Measurements from ENCODE around the gene TUBB4A.
"Not testable (repeated sequence)": the region's sequence is repeated elsewhere in the genome, so short reads cannot be mapped to it uniquely, and the experiment has no call there.

The TUBB4A gene

DNA sequence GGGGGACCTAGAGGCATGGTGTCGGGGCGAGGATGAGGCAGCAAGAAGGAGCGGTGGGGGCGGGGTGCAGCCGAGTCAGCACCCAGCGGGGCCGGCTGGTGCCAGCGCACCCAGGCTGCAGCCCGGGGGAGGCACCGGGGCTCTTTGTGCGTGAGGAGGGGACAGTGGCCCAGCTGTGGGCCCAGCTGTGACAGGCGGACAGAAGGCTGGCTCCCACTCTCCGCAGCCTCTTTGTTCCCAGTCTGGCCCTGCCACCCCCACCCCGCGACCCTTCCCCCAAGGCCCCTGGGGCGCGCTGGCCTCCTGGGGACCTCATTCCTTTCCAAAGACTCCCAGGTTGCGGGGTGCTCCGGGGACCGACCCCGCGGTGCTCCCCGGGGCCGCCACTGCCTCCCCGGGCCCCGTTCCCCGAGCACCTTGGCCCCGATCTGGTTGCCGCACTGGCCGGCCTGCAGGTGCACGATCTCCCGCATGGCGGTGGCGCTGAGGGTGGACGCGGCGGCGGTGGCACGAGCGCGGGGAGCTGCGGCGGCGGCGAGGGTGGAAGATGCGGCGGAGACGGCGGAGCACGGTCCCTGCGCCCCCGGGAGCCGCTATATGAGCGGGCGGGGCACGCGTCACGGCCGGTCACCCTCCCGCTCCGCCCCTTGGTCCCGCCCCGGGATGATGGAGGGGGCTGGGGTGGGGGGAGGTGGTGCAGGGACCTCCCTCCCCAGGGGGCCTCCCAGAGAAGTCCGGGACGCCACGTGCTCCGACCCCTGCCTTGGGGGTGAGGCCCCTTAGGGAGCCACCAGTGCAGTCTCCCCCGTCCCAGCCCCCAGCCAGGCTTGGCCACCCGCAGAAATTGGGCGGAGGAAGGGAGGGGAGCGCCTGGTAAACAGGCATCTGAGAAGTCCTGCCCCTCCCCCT lies at the start of gene TUBB4A:
TSS of gene TUBB4A (minus strand) at position 570 of the 909 bp plus-strand sequence. CDS start at position 473, 97 bp downstream.
- DNase-seq, result peak in 50 of 51 donors; percentile 11 to 91 (median 73)

DNA sequence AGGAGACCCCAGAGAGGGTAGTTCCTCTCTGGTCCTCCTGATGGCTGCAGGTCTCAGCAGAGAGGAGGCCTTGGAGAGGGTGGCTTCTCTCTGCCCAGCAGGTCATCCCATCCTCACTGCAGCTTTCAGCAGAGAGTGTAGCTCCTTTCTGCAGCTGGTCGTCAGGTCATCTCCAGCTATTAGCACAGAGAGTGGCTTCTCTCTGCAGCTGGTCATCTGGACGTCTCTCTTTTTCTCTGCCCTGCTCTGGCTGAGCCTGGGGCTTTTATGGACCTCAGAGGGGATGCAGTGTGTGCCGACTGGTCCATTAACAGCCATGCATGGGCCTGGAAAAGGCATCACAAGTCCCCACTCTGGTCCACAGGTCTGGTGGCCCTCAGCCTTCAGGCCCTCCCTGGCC lies 49.0 kb upstream of the TUBB4A start:
- DNase-seq, result no peak

DNA sequence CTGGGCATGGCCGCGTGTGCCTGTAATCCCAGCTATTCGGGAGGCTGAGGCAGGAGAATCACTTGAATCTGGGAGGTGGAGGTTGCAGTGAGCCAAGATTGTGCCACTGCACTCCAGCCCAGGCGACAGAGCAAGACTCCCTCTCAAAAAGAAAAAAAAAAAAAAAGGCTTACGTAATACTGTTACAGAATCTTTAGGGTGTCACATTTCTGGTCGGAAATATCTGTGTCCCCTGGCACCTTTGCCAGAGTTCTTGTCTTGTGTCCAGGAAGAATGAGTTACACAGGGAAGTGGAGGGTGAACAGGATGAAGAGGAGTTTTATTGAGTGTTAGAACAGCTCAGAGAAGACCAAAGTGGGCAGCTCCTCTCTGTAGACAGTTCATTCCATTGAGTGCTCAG lies 48.6 kb upstream of the TUBB4A start:
- DNase-seq, result not testable (repeated sequence)

DNA sequence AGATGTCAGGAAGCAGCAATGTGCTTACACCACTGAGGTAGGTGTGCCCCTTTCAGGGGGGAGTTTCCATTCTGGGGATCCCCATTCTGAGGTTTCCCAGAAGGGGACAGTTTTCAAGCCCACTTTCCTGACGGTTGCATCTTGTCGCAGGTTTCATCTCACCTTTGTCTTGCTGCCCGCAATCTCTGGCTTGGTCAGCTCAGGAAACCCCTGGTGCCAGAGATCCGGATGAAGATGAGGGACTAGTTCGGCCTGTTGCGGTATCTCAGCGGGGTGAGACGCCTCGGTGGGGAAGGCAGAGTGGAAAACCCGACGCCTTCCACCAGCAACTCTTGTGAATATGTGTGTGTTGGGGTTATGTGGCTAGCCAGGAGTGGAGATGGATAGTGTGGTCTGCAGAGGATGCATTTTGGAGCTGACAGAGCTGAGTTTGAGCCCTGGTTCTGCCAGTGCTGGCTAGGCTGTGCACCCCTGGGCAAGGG lies 41.8 kb upstream of the TUBB4A start:
- DNase-seq, result no peak

DNA sequence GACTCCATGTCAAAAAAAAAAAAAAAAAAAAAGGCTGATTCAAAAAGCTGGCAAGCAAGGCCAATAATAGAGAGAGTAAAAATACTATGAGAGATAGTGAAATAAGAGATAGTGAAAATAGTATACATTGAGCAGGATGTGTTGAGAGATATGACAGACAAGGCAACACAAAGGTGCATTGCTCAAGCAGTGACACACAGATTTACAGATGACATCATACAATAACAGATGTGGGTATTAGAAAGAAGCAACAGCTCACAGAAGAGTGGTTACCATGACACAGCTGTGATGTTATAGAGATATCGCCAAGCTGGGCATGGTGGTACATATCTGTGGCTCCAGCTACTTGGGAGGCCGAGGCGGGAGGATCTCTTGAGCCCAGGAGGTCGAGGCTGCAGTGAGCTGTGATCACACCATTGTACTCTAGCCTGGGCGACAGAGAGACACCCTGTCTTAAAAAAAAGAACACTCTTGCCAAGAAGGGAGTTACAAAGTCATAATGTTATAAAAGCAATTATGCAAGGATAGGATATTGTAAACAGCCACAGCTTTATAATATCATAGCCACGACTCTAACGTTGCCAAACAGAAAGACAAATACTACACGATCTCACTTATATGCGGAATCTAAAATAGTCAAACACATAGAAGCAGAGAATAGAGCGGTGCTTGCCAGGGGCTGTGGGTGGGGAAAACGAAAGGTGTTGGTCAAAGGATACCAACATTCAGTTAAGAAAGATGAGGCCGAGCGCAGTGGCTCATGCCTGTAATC lies 39.0 kb upstream of the TUBB4A start:
- DNase-seq, result no peak

DNA sequence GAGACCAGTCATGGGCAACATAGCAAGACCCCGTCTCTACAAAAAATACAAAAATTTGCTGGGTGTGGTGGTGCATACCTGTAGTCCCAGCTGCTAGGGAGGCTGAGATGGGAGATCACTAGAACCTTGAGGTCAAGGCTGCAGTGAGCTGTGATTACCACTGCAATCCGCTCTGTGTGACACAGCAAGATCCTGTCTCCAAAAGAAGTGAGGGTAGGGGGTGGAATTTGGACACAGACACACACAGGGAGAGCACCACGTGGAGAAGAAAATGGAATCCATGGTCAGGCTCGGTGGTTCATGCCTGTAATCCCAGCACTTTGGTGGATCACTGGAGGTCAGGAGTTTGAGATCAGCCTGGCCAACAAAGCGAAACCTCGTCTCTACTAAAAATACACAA lies 37.4 kb upstream of the TUBB4A start:
- DNase-seq, result no peak

DNA sequence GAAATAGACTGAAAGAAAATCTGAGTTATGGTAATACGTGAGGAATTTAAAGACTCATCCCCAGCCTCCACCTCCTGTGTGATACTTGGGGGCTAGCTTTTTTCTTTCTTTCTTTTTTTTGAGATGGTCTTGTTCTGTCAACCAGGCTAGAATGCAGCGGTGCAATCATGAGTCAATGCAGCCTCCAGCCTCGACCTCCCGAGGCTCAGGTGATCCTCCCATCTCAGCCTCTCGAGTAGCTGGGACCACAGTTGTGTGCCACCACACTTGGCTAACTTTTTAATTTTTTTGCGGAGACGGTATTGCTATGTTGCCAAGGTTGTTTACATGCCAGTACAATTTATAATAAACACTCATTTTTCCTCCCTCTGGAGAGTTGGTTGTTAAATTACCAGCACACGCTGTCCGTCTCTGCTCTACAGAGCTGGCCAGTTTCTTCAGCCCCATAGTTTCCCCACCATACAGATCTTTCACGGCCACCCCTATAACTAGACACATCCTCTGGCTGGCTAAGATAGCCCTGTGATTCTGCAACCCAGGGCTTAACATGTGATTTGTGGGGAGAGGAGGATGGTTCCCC lies 33.5 kb upstream of the TUBB4A start:
- DNase-seq, result no peak

DNA sequence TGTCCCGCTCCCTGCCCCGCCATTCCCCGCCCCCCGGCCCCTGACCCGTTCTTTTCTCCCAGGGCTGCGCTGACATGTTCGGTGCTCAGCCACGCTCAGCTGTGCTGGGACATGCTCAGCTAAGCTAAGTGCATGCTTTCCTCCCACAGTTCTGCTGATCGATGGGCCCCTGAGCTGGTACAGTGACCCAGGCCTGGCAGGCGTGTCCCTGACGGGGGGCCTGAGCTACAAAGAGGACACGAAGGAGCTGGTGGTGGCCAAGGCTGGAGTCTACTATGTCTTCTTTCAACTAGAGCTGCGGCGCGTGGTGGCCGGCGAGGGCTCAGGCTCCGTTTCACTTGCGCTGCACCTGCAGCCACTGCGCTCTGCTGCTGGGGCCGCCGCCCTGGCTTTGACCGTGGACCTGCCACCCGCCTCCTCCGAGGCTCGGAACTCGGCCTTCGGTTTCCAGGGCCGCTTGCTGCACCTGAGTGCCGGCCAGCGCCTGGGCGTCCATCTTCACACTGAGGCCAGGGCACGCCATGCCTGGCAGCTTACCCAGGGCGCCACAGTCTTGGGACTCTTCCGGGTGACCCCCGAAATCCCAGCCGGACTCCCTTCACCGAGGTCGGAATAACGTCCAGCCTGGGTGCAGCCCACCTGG lies 32.5 kb upstream of the TUBB4A start:
- no peak for DNase-seq

DNA sequence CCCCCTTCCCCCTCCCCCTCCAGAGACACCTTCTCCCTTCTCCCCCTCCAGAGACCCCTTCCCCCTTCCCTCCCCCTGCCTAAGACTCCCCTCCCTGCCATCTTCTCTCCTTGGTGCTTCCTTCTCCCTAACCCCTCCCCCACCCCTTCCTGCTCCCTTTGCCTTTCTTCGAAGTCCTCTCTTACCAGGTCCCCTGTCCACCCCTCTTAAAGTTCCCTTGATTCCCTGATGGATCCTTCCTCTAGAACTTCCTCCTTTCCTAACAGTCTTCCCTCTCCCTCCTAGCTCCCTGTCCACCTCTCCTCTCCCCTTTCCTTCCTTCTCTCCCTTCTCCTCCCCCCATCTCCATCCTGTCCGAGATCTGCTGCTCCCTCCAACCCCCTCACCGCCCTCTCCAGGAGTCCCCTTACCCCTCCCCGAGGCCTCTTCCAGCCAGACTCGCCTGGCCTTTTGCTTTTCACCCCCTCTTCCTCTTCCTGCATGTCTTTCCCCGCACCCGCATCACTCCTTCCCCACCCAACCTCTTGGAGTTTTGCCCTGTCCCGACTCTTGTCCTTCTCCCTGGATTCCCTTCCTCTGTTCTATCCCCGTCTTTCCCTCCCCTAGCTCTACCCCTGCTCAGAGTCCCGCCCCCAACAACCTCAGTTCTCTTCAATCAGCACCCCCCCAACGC lies 31.8 kb upstream of the TUBB4A start:
- DNase-seq, result no peak

DNA sequence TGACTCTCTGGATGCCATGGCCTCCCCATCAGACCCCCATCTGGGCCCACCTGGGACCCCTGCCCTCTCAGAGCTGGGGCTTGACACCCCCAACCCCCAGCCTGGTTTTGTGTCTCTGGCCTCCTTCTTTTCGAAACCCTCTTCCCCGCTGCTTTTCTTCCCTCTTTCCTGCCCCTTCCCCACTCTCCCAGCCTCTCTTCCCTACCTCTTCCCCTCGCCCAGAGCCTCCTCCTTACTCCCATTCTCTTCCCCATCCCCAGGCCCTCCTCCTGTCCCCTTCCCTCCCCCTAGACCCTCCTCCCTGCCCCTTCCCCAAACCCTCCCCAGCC lies 30.9 kb upstream of the TUBB4A start:
- no peak for DNase-seq

DNA sequence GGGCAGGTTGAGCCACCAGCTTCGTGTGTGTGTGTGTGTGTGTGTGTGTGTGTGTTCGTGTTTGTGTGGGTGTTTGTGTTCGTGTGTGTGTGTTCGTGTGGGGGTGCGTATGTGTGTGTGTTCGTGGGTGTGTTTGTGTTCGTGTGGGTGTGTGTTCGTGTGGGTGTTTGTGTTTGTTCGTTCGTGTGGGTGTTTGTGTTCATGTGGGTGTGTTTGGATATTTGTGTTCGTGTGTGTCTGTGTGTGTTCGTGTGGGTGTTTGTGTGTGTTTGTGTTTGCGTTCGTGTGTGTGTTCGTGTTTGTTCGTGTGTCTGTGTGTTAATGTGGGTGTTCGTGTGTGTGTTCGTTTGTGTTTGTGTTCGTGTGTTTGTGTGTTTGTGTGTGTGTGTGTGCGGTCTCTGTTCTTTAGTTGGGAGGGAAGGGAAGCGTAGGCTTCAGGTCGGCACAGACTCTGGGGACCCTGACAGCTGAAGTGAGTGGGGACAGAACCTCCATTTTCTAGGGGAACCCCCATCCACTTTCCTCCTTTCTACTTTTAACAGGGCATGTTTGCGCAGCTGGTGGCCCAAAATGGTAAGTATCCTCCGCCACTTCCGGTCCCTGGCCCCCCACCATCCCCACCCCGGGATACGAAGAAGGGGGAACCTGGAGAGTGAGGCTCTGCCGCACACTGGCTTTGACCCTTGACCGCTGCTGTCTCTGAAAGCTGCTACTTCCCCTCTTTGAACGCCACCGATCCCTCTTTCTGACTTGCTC lies 30.3 kb upstream of the TUBB4A start:
- no peak for DNase-seq

DNA sequence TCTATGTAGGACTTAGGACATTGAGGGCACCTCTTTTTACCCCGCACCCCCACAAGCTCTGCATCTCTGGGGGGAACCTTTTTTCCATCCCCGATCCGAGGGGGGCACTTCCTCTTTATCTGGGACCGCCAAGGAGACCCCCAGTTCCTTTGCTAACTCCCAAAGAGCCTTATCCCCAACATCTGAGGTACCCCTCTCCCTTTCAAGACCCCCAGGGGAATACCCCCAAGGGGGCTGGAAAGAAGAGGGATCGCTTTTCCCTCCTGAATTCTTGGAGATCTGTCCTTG lies 29.8 kb upstream of the TUBB4A start:
- DNase-seq, result no peak

DNA sequence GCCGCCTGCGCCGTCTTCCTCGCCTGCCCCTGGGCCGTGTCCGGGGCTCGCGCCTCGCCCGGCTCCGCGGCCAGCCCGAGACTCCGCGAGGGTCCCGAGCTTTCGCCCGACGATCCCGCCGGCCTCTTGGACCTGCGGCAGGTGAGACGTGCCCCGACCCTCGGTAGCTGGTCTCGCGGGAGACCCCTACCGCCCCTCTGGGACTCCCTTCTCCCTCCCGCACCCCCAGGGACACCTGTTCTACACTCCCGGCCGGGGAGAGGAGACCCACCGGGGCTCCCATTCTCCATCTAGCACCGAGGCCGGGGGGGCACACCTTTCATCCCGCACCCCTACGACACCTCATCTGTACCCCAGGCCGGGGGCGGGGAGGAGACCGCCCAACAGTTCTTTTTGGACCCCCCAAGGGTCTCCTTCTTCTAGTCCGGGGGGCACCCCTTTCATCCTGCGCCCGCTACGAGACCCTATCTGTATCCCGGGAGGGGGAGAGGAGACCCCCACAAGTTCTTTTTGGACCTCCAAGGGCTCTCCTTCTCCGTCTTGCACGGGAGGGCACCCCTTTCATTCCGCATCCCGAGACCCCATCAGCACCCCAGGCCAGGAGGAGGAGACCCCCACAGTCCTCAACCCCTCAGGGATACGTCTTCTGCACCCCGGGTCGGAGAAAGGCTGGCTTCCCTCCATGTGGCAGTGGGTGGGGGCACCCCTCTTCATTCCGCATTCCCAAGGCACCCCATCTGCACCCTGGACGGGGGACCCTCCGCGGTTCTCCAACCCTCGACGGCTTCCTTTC lies 29.2 kb upstream of the TUBB4A start:
- DNase-seq, result peak in 1 of 51 donors; percentile 43

DNA sequence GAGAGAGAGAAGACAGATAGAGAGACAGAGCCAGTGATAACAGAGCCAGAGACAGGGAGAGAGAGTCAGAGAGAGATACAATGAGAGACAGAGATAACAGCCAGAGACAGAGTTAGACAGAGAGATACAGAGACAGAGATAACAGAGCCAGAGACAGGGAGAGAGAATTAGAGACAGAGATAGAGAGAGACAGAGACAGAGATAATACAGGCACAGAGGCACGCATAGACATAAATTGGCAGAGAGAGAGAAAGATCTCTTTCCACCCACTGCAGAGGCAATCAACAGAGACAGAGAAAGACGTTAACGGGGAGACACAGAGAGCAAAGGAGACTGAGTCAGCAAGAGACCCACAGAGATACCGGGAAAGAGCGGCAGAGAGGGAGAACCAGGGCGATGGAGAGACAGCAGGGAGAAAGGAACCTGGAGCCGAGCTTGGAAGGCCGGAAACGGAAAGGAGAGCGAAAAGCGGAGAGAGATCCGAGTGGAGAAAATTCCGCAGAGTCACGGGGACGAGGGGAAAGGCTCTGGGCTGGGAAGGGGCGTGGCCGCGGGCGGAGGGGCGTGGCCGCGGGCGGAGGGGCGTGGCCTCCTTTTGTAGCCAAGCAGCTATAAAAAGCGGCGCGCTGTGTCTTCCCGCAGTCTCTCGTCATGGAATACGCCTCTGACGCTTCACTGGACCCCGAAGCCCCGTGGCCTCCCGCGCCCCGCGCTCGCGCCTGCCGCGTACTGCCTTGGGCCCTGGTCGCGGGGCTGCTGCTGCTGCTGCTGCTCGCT lies 28.5 kb upstream of the TUBB4A start, which contains the start of gene TNFSF9:
TSS of gene TNFSF9 (plus strand) at position 641 of the 777 bp plus-strand sequence. CDS start at position 652, 11 bp downstream.
- peak; percentile 18 to 95 (median 86) for DNase-seq

DNA sequence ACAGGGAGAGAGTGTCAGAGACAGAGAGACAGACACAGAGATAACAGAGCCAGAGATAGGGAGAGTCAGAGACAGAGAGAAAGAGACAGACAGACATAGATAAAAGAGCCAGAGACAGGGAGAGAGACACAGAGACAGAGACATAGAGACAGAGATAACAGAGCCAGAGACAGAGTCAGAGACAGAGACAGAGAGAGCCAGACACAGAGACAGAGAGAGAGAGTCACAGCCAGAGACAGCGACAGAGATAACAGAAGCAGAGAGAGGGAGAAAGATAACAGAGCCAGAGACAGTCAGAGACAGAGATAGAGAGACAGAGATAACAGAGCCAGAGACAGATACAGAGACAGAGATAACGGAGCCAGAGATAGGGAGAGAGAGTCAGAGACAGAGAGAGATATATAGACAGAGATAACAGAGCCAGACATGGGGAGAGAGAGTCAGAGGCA lies 27.9 kb upstream of the TUBB4A start:
- DNase-seq, result no peak

DNA sequence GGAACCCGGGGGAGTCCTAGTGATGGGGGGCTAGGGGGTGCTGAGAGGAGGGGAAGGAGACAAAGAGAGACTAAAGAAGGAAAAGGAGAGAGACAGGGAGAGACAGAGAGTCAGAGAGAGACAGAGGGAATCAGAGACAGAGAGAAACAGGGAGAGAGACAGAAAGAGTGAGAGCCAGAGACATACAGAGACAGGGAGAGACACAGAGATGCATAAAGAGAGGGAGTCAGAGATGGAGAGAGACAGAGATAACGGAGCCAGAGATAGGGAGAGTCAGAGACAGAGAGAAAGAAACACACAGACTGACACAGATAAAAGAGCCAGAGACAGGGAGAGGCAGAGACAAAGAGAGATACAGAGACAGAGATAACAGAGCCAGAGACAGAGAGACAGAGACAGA lies 27.2 kb upstream of the TUBB4A start:
- DNase-seq, result no peak

DNA sequence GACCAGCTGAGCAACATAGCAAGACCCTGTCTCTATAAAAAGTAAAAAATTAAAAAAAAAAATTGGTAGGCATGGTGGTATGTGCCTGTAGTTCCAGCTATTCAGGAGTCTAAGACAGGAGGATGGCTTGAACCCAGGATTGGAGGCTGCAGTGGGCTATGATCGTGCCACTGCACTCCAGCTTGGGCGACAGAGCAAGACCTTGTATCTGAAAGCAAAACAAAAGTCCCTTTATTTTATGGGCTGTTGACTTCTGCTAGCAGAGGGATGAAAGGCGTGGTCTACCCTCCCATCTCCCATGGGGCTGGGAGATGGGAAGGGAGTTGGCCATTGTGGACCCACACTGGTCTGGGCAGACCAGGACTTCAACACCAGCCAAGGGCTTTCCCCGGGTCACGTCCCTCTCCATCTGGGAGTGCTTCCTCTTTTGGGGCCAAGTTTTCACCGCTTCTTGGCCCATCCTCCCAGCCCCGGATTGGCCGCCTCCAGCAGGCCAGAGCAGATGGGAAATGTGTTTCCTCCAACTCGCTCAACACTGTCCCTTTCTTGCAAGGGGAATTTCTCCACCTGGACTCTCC lies 26.5 kb upstream of the TUBB4A start:
- DNase-seq, result peak in 39 of 51 donors; percentile 5 to 70 (median 37)

DNA sequence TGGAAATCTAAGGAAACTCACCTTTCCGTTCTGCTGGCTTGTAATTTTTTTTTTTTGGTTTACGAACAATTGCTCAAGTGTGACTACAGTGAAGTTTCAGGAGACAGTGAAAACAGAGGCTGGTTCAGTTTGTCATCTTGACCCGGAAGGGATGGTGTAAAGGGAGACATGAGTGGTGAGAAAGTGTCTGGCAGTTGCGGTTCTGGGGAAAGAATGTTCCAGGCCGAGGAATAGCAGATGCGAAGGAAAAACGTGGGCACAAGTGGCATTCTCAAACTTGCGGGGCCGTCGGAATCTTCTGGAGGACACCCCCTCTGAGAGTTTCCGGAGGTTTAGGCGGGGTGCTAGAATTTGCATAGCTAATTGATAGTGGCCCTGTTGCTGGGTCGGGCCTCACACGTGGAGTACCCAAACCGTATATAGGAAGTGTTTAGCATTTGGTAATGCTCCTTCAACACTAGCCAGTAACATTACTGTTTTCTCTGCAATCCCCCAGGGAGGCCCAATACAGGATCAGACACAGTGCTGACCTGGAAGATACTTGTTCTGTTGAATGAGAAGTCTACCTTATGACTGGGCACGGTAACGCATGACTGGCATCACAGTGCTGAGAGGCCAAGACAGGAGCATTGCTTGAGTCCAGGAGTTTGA lies 25.9 kb upstream of the TUBB4A start:
- no peak for DNase-seq
